ENCODE measurements around the gene NOS1. TPM values are rescaled to one million over a fixed set of nuclear protein-coding genes. Genes with fewer than 3 reads are reported as not detected.

The NOS1 gene
- polyA plus RNA-seq, 1 donor from 2014 or later: not detected

GRCh38 chr12:117350140-117350539 is 11.3 kb downstream of the NOS1 start:
- Histone ChIP-seq H3K9me2 (ENCODE audit: insufficient read depth, low read length) (no peaks in the 10 kb centered on the region), H3K9ac (ENCODE audit: low read length) (no peak overlapping the region), H3K4me3 (ENCODE audit: low read length) (no peak overlapping the region), H3K4me2 (ENCODE audit: low read length) (no peak overlapping the region), H3K79me2 (replicated peaks; ENCODE audit: insufficient read depth, low read length) (no peaks in the 10 kb centered on the region), H2AFZ (ENCODE audit: low read depth, low read length) (no peak overlapping the region), H4K20me1 (ENCODE audit: insufficient read depth) (no peaks in the 10 kb centered on the region), H3F3A (ENCODE audit: insufficient read depth, low read length, poor library complexity, severe bottlenecking) (no peaks in the 10 kb centered on the region), H3K36me3 (ENCODE audit: insufficient read depth, low read length) (no peaks in the 10 kb centered on the region), H3K27ac (ENCODE audit: low read length) (no peak overlapping the region), H3K27me3 (ENCODE audit: insufficient read depth, low read depth, low read length) (no peaks in the 10 kb centered on the region), H3K9me3 (ENCODE audit: low read length) (no peaks in the 10 kb centered on the region)
- no peak for TF ChIP-seq CTCF (IDR thresholded peaks at IDR 0.05; ENCODE audit: poor library complexity, severe bottlenecking)
- TF ChIP-seq POLR2AphosphoS5 (IDR thresholded peaks at IDR 0.05): no peak
- TF ChIP-seq MXI1 (conservative IDR thresholded peaks at IDR 0.05; ENCODE audit: poor library complexity, severe bottlenecking): no peak

- Histone ChIP-seq H2AFZ (ENCODE audit: low read depth, low read length) (no peak overlapping the region), H3K79me2 (replicated peaks; ENCODE audit: insufficient read depth, low read length) (no peaks in the 10 kb centered on the region), H3F3A (ENCODE audit: insufficient read depth, low read length, poor library complexity, severe bottlenecking) (no peaks in the 10 kb centered on the region), H3K4me3 (ENCODE audit: low read length) (no peak overlapping the region), H3K27me3 (ENCODE audit: insufficient read depth, low read depth, low read length) (no peaks in the 10 kb centered on the region), H3K4me2 (ENCODE audit: low read length) (no peak overlapping the region), H3K27ac (ENCODE audit: low read length) (no peak overlapping the region), H3K9ac (ENCODE audit: low read length) (no peak overlapping the region), H4K20me1 (ENCODE audit: insufficient read depth) (no peaks in the 10 kb centered on the region), H3K9me2 (ENCODE audit: insufficient read depth, low read length) (no peaks in the 10 kb centered on the region), H3K36me3 (ENCODE audit: insufficient read depth, low read length) (no peaks in the 10 kb centered on the region), H3K9me3 (ENCODE audit: low read length) (no peaks in the 10 kb centered on the region)
- no peak for TF ChIP-seq MXI1 (conservative IDR thresholded peaks at IDR 0.05; ENCODE audit: poor library complexity, severe bottlenecking)
- TF ChIP-seq TAF1 (IDR thresholded peaks at IDR 0.05; ENCODE audit: low read depth): no peak
- TF ChIP-seq EZH2 (IDR thresholded peaks at IDR 0.05; ENCODE audit: borderline replicate concordance, insufficient read depth, low read length, poor library complexity, severe bottlenecking): no peak
- no peak for TF ChIP-seq POLR2AphosphoS5 (IDR thresholded peaks at IDR 0.05)
- TF ChIP-seq CTCF (IDR thresholded peaks at IDR 0.05; ENCODE audit: poor library complexity, severe bottlenecking): no peak
- no peak for TF ChIP-seq SMC3 (conservative IDR thresholded peaks at IDR 0.05; ENCODE audit: poor library complexity)
- no peak for TF ChIP-seq REST (IDR thresholded peaks at IDR 0.05; ENCODE audit: borderline replicate concordance)
- TF ChIP-seq EP300 (conservative IDR thresholded peaks at IDR 0.05; ENCODE audit: poor library complexity, severe bottlenecking): no peak
- no peak for TF ChIP-seq RAD21 (conservative IDR thresholded peaks at IDR 0.05)
Measured at GRCh38 chr12:117347588-117347987, 13.8 kb downstream of the NOS1 start.
